Inflammatory macrophage treated with lipopolysaccharide for 1 hour (primary cell): ENCODE results near the gene HOMER3.
A peak's percentile ranks its signal among the peaks of the same experiment; 100 is the strongest.

Experiments
- DNase-seq, 2 donors: peaks; one replicate each; pipeline ENCODE4 v3.0.0-alpha.2; 2020 to 2022

HOMER3 gene

GRCh38 chr19:18940769-18941627 lies at the start of gene HOMER3:
HOMER3 (minus strand) TSS chr19:18941217; CDS start chr19:18938982, 2,235 bp downstream.
- DNase-seq: peak; percentile 29 to 86

GRCh38 chr19:18990128-18990708 lies 49.2 kb upstream of the HOMER3 start:
- no peak for DNase-seq

GRCh38 chr19:18989316-18989715 lies 48.3 kb upstream of the HOMER3 start:
- DNase-seq: no peak

GRCh38 chr19:18987456-18987855 lies 46.4 kb upstream of the HOMER3 start:
- DNase-seq: no peak

GRCh38 chr19:18985257-18985656 lies 44.2 kb upstream of the HOMER3 start:
- peak; percentile 68 to 71 for DNase-seq

GRCh38 chr19:18984251-18984650 lies 43.2 kb upstream of the HOMER3 start:
- DNase-seq: no peak

GRCh38 chr19:18982669-18983068 lies 41.7 kb upstream of the HOMER3 start:
- no peak for DNase-seq

GRCh38 chr19:18980432-18981020 lies 39.5 kb upstream of the HOMER3 start:
- DNase-seq: no peak

GRCh38 chr19:18978616-18979015 lies 37.6 kb upstream of the HOMER3 start:
- DNase-seq: no peak

GRCh38 chr19:18975869-18976268 lies 34.9 kb upstream of the HOMER3 start:
- DNase-seq: no peak

GRCh38 chr19:18975011-18975410 lies 34.0 kb upstream of the HOMER3 start:
- DNase-seq: peak; percentile 8 to 44

GRCh38 chr19:18972851-18973250 lies 31.8 kb upstream of the HOMER3 start:
- DNase-seq: no peak

- peak; percentile 66 to 80 for DNase-seq
Observed at GRCh38 chr19:18972301-18972811, 31.3 kb upstream of the HOMER3 start.

- DNase-seq: no peak
Observed at GRCh38 chr19:18969931-18970659, 29.1 kb upstream of the HOMER3 start.

GRCh38 chr19:18967358-18968146 lies 26.5 kb upstream of the HOMER3 start:
- peak; percentile 64 to 65 for DNase-seq

- no peak for DNase-seq
Observed at GRCh38 chr19:18966307-18966706, 25.3 kb upstream of the HOMER3 start.

GRCh38 chr19:18964121-18964520 lies 23.1 kb upstream of the HOMER3 start:
- no peak for DNase-seq

- no peak for DNase-seq
Observed at GRCh38 chr19:18961767-18962620, 21.0 kb upstream of the HOMER3 start.

- no peak for DNase-seq
Observed at GRCh38 chr19:18960370-18960769, 19.4 kb upstream of the HOMER3 start.

- no peak for DNase-seq
Observed at GRCh38 chr19:18955042-18955441, 14.0 kb upstream of the HOMER3 start.

GRCh38 chr19:18954094-18954493 lies 13.1 kb upstream of the HOMER3 start:
- no peak for DNase-seq
